HepG2 (cell line): Measurements from ENCODE around the gene FCHSD1. TPM values are rescaled to one million over a fixed set of nuclear protein-coding genes. Genes with fewer than 3 reads are reported as not detected.
A peak's percentile ranks its signal among the peaks of the same experiment; 100 is the strongest.

Source experiments
- ATAC-seq: fragments of 200-7000 bp; cut with Tn5 transposase; 3 replicates; pipeline ENCODE4 v1.9.1; 2020; ENCODE audit warnings: mild to moderate bottlenecking, moderate library complexity
- BruUV-seq: library from RNA; stranded (reverse); fragments of 400-500 nt; replicated peaks from 2 replicates; lab custom pipeline; 2021; lab: Mats Ljungman, UMichigan
- CTCF ChIA-PET: fragments of 300-600 bp; formaldehyde crosslinking; extraction: SDS; loops from one replicate; lab custom pipeline; 2021; ENCODE audit warnings: low total read pairs, inconsistent platforms, low intra/inter-chr PET ratio; lab: Yijun Ruan, JAX
- POLR2A ChIA-PET: fragments of 350-600 bp; sonication (Branson Sonifier 250); formaldehyde crosslinking; loops from one replicate; lab custom pipeline; 2020; ENCODE audit warnings: antibody characterized with exemption, inconsistent platforms; lab: Yijun Ruan, JAX
- DNase-seq: peaks from one replicate; pipeline ENCODE4 v3.0.0-alpha.2; 2015; ENCODE audit warnings: low spot score
- FAIRE-seq: peaks from 3 replicates; lab custom pipeline; 2011; peaks lifted over from hg19 to GRCh38; lab: Jason Lieb, UNC
- H2AFZ ChIP-seq: one replicate; pipeline ENCODE4 v1.6.1; 2011; ENCODE audit warnings: low read length, inconsistent platforms
- H3K27ac ChIP-seq: fragments of 300-600 bp; 3 replicates; pipeline ENCODE4 v1.8.0; 2011; ENCODE audit warnings: mixed run types, mild to moderate bottlenecking, mixed read lengths, low read length, inconsistent platforms; ENCODE audit not compliant: insufficient read depth; ENCODE audit errors: extremely low read length
- H3K27me3 ChIP-seq, 2 experiments: fragments of 200-600 bp in 1 of 2; 2 replicates in 1 of 2; 3 replicates in 1 of 2; pipeline versions ENCODE4 v1.6.0 to v1.8.0; 2011; ENCODE audit warnings: low read length in 2 of 2, mild to moderate bottlenecking in 2 of 2, moderate library complexity in 2 of 2, inconsistent platforms in 1 of 2; ENCODE audit not compliant: insufficient read depth in 2 of 2, control insufficient read depth in 1 of 2
- H3K36me3 ChIP-seq, 2 experiments: fragments of 200-600 bp in 1 of 2; replicated peaks in 1 of 2; 2 replicates in 1 of 2; 3 replicates in 1 of 2; pipeline versions ENCODE4 v1.5.1 to v1.8.0; 2011; ENCODE audit warnings: low read length in 2 of 2, inconsistent platforms in 1 of 2; ENCODE audit not compliant: insufficient read depth in 2 of 2, control insufficient read depth in 1 of 2
- H3K4me1 ChIP-seq: 2 replicates; pipeline ENCODE4 v1.5.1; 2012; ENCODE audit warnings: low read length, inconsistent platforms; ENCODE audit not compliant: insufficient read depth
- H3K4me2 ChIP-seq: 2 replicates; pipeline ENCODE4 v1.6.0; 2011; ENCODE audit warnings: low read depth, low read length, inconsistent platforms
- H3K4me3 ChIP-seq, 3 experiments: fragments of 200-600 bp in 1 of 3; sonication (generic), shearing (Covaris generic) in 1 of 3; replicated peaks in 1 of 3; 2 replicates each; pipeline ENCODE4 v1.5.1; 2011 to 2016; ENCODE audit warnings: low read length in 3 of 3, inconsistent platforms in 2 of 3, low read depth in 2 of 3, mild to moderate bottlenecking in 2 of 3, control low read depth in 1 of 3, mixed read lengths in 1 of 3; ENCODE audit not compliant: insufficient read depth in 1 of 3
- H3K79me2 ChIP-seq: one replicate; pipeline ENCODE4 v1.6.1; 2011; ENCODE audit warnings: low read length, inconsistent platforms; ENCODE audit not compliant: insufficient read depth
- H3K9ac ChIP-seq: 2 replicates; pipeline ENCODE4 v1.6.0; 2011; ENCODE audit warnings: mild to moderate bottlenecking, low read depth, low read length, inconsistent platforms; ENCODE audit not compliant: insufficient read depth
- H3K9me3 ChIP-seq: 2 replicates; pipeline ENCODE4 v1.5.1; 2012; ENCODE audit warnings: mild to moderate bottlenecking, low read length
- H4K20me1 ChIP-seq: 2 replicates; pipeline ENCODE4 v1.6.0; 2011; ENCODE audit warnings: inconsistent platforms, mild to moderate bottlenecking, low read length, moderate library complexity; ENCODE audit not compliant: insufficient read depth
- AHDC1 ChIP-seq: sonication (generic); formaldehyde crosslinking; IDR thresholded peaks from 2 replicates; pipeline ENCODE4 v1.5.1; 2020; ENCODE audit warnings: mild to moderate bottlenecking, missing genetic modification reagents, borderline replicate concordance
- FOSL1 ChIP-seq: sonication (generic); formaldehyde crosslinking; IDR thresholded peaks from 2 replicates; pipeline ENCODE4 v1.9.0; 2021; ENCODE audit warnings: missing genetic modification reagents, borderline replicate concordance
- FOSL2 ChIP-seq: sonication (generic); formaldehyde crosslinking; IDR thresholded peaks from 2 replicates; pipeline ENCODE4 v1.4.0; 2020; ENCODE audit warnings: missing genetic modification reagents
- NFE2L2 ChIP-seq: fragments of 150-350 bp; IDR thresholded peaks from 2 replicates; pipeline ENCODE4 v1.6.1; 2014; ENCODE audit warnings: low read length
- WGBS: methylation state at CpG from one replicate; pipeline ENCODE4 v1.1.6; 2017; ENCODE audit warnings: low lambda C conversion rate; 5-methylcytosine and 5-hydroxymethylcytosine counted together
- in situ Hi-C: cut with HindIII; loops from 2 replicates; pipeline ENCODE4 v1.10.0; 2017; ENCODE audit warnings: low pct_unique_long_range_greater_than_20kb; ENCODE audit not compliant: extremely low pct_ligation_motif_present
- intact Hi-C: fragments of 100-400 bp; cut with micrococcal nuclease; formaldehyde crosslinking; loops from one replicate; pipeline ENCODE4 v1.10.0; 2022; ENCODE audit not compliant: unreplicated experiment
- polyA plus RNA-seq, 8 experiments: library from polyadenylated mRNA; depleted of rRNA in 3 of 8; stranded (reverse) in 7 of 8; unstranded in 1 of 8; fragments of >200 nt; fragmentation: Illumina TruSeq in 4 of 8; extraction: Trizol in 4 of 8; gene quantifications; 2 replicates each; pipeline versions ENCODE4 v1.2.1 to v1.2.3, GENCODE V29; 2011 to 2016; ENCODE audit warnings: low read depth in 4 of 8, missing spikeins in 1 of 8, mixed read lengths in 1 of 8; ENCODE audit not compliant: insufficient read depth in 1 of 8
- total RNA-seq, 5 experiments: library from RNA; depleted of rRNA; stranded (reverse); fragments of >200 nt; fragmentation: Illumina TruSeq; extraction: Trizol; gene quantifications; 2 replicates each; pipeline ENCODE4 v1.2.3, GENCODE V29; 2016; ENCODE audit warnings: low read depth in 1 of 5
- TF ChIP-seq, protein P1 (sequence below): sonication (generic); formaldehyde crosslinking; conservative IDR thresholded peaks from 2 replicates; pipeline ENCODE4 v1.4.0; 2020; ENCODE audit warnings: mild to moderate bottlenecking, missing genetic modification reagents, moderate library complexity

The FCHSD1 gene
- total and polyA plus RNA-seq, 2 of the 13 experiments (the other 11 are each of a cell fraction or from before 2014, with no cell fraction given), result 5.5 to 15.4 TPM

DNA sequence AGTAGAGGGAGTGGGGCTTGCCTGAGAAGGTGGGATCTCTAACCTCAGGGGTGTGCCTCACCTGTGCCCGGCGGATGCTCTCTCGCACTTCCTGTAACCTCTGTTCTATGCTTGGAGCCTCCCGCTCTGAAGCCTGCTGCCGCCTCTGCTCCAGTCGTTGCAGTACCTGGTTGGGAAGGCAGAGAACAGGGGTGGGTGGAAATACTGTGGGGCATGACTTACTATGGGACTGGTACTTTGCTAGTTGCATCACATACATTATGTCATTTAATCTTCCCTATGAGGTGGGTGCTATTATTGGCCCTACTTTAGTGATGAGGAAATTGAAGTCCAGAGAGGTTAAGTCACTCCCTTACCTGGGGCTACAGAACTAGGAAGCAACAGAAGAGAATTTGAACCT lies 5.2 kb downstream of the FCHSD1 start (continued):
- TF ChIP-seq, protein P1, sequence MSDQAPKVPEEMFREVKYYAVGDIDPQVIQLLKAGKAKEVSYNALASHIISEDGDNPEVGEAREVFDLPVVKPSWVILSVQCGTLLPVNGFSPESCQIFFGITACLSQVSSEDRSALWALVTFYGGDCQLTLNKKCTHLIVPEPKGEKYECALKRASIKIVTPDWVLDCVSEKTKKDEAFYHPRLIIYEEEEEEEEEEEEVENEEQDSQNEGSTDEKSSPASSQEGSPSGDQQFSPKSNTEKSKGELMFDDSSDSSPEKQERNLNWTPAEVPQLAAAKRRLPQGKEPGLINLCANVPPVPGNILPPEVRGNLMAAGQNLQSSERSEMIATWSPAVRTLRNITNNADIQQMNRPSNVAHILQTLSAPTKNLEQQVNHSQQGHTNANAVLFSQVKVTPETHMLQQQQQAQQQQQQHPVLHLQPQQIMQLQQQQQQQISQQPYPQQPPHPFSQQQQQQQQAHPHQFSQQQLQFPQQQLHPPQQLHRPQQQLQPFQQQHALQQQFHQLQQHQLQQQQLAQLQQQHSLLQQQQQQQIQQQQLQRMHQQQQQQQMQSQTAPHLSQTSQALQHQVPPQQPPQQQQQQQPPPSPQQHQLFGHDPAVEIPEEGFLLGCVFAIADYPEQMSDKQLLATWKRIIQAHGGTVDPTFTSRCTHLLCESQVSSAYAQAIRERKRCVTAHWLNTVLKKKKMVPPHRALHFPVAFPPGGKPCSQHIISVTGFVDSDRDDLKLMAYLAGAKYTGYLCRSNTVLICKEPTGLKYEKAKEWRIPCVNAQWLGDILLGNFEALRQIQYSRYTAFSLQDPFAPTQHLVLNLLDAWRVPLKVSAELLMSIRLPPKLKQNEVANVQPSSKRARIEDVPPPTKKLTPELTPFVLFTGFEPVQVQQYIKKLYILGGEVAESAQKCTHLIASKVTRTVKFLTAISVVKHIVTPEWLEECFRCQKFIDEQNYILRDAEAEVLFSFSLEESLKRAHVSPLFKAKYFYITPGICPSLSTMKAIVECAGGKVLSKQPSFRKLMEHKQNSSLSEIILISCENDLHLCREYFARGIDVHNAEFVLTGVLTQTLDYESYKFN, result no peak
- no peak for TF ChIP-seq FOSL1

GRCh38 chr5:141641634-141642267 lies 9.5 kb downstream of the FCHSD1 start:
- no peaks in the 10 kb centered on the region for H4K20me1 ChIP-seq
- no TSS peak for BruUV-seq
- H3K9me3 ChIP-seq, result no peaks in the 10 kb centered on the region
- H3K27me3 ChIP-seq, result no peaks in the 10 kb centered on the region; a peak in 1 of 5 replicates
- ChIA-PET POLR2A (interaction anchor here (1.1 kb wide), 1 partner anchor 16 kb away, joined by 3 read pairs; no protein-coding TSS in a partner anchor), CTCF (interaction anchor here (0.8 kb wide), 1 partner anchor 50 kb away, joined by 3 read pairs; no protein-coding TSS in a partner anchor)
- in situ Hi-C loops, result no loop called here
- ATAC-seq (no peak), FAIRE-seq (no peak), DNase-seq (no peak)
- peak; percentile 26; the same call in 1 of the 2 replicates for TF ChIP-seq FOSL2
- TF ChIP-seq NFE2L2, result peak; percentile 37; the same call in 1 of the 2 replicates
- TF ChIP-seq AHDC1 (CRISPR knock-in tag), result no peak
- no peak overlapping the region for H3K4me3 ChIP-seq
- no peak overlapping the region for H3K27ac ChIP-seq
- no peak overlapping the region for H3K4me2 ChIP-seq
- no peaks in the 10 kb centered on the region for H3K79me2 ChIP-seq
- peaks cover 0 to 23% of the 10 kb centered on the region in 2 experiments; a peak in 1 of 5 replicates for H3K36me3 ChIP-seq
- intact Hi-C loops, result no loop called here
- peaks cover 9% of the 10 kb centered on the region for H3K4me1 ChIP-seq
- H3K9ac ChIP-seq, result no peak overlapping the region
- H2AFZ ChIP-seq, result no peak overlapping the region
- 100% methylated on average over 2 of the region's 2 CpGs for WGBS
